Suprapubic skin (tissue), 4 donors: Measurements from ENCODE around the gene ARHGEF11. TPM values are rescaled to one million over a fixed set of nuclear protein-coding genes. Genes with fewer than 3 reads are reported as not detected.
A peak's percentile ranks its signal among the peaks of the same experiment; 100 is the strongest.

Source experiments
- DNase-seq, 2 donors: peaks; one replicate each; pipeline ENCODE4 v3.0.0-alpha.2; 2019; ENCODE audit warnings: low spot score in 2 of 2
- H3K27ac ChIP-seq: fragments of 200-600 bp; sonication (generic); one replicate; pipeline ENCODE4 v1.5.1; 2019
- H3K27me3 ChIP-seq: fragments of 200-600 bp; sonication (generic); one replicate; pipeline ENCODE4 v1.5.1; 2019
- H3K36me3 ChIP-seq: fragments of 200-600 bp; sonication (generic); one replicate; pipeline ENCODE4 v1.5.1; 2019
- H3K4me1 ChIP-seq: fragments of 200-600 bp; sonication (generic); one replicate; pipeline ENCODE4 v1.5.1; 2019
- H3K4me3 ChIP-seq: fragments of 200-600 bp; sonication (generic); one replicate; pipeline ENCODE4 v1.5.1; 2019; ENCODE audit warnings: mild to moderate bottlenecking
- H3K9me3 ChIP-seq: fragments of 200-600 bp; sonication (generic); one replicate; pipeline ENCODE4 v1.5.1; 2019
- EP300 ChIP-seq: sonication (generic); formaldehyde crosslinking; IDR thresholded peaks from one replicate; pipeline ENCODE4 v1.6.1; 2017; ENCODE audit warnings: antibody characterized with exemption
- POLR2A ChIP-seq, 2 donors: fragments of 450-650 bp; IDR thresholded peaks; one replicate each; pipeline ENCODE4 v1.6.1; 2017; ENCODE audit warnings: antibody characterized with exemption in 2 of 2, mild to moderate bottlenecking in 2 of 2, moderate library complexity in 2 of 2
- POLR2AphosphoS5 ChIP-seq, 3 donors: sonication (generic); formaldehyde crosslinking; IDR thresholded peaks; one replicate each; pipeline ENCODE4 v1.6.1; 2017; ENCODE audit warnings: antibody characterized with exemption in 3 of 3
- WGBS: methylation state at CpG from one replicate; pipeline ENCODE4 v1.1.5; 2018; 5-methylcytosine and 5-hydroxymethylcytosine counted together
- total RNA-seq, 4 donors: library from RNA; depleted of rRNA; stranded (reverse); fragments of >200 nt; gene quantifications; one replicate each; pipeline ENCODE4 v1.1.0, GENCODE V29; 2016
- TF ChIP-seq, protein P1 (sequence below), 2 donors: fragments of 200-600 bp in 1 of 2; fragments of 450-650 bp in 1 of 2; sonication (generic) in 1 of 2; IDR thresholded peaks; one replicate each; pipeline ENCODE4 v1.5.1; 2016 to 2019; ENCODE audit warnings: antibody characterized with exemption in 2 of 2, mild to moderate bottlenecking in 1 of 2, moderate library complexity in 1 of 2

The ARHGEF11 gene
- total RNA-seq, 4 donors from 2014 or later = 30.7 to 46.1 (median 40.3) TPM

DNA sequence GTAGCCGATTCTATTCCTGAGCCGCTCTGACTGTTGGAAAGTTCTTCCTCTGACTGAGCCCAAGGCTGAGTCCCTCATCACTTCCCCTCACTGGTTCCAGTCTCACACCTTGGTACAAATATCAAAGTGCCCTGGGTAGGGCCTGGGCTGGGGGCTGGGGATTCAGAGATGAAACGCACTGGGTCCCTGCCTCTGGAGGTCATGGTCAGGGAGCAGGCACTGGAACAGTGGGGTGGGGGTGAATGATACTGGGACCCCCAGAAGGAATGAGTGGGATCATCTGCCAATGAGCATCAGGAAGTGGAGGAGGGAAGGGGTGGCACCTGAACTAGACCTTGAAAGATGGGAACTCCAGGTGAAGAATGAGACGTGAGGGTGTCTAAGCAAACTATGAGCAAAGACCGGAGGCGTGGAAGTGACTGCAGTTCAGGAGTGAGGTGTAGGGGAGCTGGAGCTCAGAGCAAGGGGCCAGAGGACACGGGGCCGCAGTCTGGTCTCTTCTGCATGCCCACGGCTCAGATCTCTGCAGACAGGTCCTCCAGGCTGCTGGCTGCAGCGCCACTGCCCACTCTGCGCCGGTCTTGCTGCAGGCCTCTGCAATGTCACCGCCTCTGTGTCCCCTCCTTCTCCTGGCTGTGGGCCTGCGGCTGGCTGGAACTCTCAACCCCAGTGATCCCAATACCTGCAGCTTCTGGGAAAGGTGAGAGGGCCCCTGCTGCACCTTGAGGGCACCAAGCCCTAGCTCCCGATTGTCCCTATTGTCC is 142.0 kb downstream of the ARHGEF11 start:
- no peaks in the 10 kb centered on the region for H3K36me3 ChIP-seq
- no peaks in the 10 kb centered on the region for H3K9me3 ChIP-seq
- H3K4me3 ChIP-seq = no peak overlapping the region
- WGBS = 74% methylated on average over 15 of the region's 15 CpGs
- no peak overlapping the region for H3K27ac ChIP-seq
- no peak for DNase-seq
- no peak for TF ChIP-seq POLR2A (IDR thresholded peaks at IDR 0.05)
- peaks cover 35% of the 10 kb centered on the region for H3K4me1 ChIP-seq
- H3K27me3 ChIP-seq = peaks cover 21% of the 10 kb centered on the region

DNA sequence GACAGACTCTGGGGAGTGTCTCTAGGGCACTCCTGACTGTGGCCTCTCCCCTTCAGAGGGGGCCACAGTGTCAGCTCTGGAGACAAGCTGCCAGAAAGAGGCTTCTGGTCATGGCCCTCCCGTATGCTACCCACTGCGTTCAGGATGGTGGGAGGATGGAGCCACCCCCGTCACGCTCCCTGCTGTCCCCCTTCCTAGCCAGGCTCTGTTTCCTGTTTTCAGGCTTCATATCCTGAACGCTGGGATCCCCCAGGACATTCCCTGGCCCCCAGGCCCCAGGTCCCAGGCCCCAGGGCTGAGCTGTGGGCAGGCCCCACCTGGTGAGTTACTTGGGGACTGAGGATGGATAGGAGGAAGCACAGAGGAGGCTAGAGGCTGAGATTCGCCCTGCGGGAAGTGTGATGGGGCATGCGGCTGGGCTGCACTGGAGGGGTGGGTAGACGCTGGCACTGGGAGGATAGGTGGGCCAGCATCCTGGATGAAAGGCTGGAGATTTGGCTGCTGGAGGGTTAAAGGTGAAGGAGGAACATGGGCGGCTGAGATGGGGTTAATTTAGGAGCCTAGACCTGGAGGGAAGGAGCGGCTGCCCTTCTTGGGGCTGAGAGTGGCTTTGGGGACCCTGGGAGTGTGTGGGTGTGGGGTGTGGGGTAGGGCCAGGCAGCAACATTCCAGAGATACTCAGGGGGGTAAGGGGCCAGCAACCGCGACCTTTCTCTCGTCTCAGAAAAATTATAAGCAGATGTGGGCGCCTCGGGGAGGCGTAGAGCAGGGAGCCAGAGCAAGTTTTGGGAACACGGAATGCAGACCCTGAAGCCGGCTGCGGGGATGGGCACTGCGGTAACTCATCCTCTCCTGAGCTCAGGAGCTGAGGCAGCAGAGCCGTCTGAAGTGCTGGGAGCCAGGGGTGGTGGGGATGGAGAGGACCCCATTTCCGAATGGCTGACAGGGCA is 143.3 kb downstream of the ARHGEF11 start:
- TF ChIP-seq POLR2AphosphoS5 (IDR thresholded peaks at IDR 0.05) = no peak
- Histone ChIP-seq H3K27me3 (peaks cover 12% of the 10 kb centered on the region), H3K9me3 (no peaks in the 10 kb centered on the region), H3K27ac (no peak overlapping the region), H3K36me3 (no peaks in the 10 kb centered on the region), H3K4me3 (no peak overlapping the region), H3K4me1 (peaks cover 30% of the 10 kb centered on the region)
- DNase-seq = no peak
- WGBS = 72% methylated on average over 20 of the region's 23 CpGs

DNA sequence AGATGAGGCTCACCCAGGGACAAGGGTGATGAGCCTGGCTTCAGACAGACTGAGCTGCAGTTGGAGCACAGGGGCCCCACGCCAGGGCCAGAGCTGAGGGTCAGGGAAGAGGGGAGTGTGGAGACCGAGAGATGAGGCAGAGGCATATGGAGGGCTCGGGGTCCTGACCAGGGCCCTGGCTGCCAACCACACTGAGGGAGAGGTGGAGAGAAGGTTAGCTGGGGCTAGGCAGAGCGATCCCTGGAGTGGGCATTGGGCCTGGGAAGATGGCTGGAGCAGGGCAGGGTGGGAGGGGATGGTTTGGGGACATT is 144.0 kb downstream of the ARHGEF11 start:
- DNase-seq = no peak
- Histone ChIP-seq H3K4me3 (no peak overlapping the region), H3K4me1 (peaks cover 30% of the 10 kb centered on the region), H3K27me3 (peaks cover 11% of the 10 kb centered on the region), H3K9me3 (no peaks in the 10 kb centered on the region), H3K36me3 (no peaks in the 10 kb centered on the region), H3K27ac (peak overlapping the region; percentile 7)
- WGBS = 82% methylated on average over 4 of the region's 4 CpGs
- TF ChIP-seq POLR2A (IDR thresholded peaks at IDR 0.05) = no peak
- TF ChIP-seq EP300 = no peak
- TF ChIP-seq, protein P1, sequence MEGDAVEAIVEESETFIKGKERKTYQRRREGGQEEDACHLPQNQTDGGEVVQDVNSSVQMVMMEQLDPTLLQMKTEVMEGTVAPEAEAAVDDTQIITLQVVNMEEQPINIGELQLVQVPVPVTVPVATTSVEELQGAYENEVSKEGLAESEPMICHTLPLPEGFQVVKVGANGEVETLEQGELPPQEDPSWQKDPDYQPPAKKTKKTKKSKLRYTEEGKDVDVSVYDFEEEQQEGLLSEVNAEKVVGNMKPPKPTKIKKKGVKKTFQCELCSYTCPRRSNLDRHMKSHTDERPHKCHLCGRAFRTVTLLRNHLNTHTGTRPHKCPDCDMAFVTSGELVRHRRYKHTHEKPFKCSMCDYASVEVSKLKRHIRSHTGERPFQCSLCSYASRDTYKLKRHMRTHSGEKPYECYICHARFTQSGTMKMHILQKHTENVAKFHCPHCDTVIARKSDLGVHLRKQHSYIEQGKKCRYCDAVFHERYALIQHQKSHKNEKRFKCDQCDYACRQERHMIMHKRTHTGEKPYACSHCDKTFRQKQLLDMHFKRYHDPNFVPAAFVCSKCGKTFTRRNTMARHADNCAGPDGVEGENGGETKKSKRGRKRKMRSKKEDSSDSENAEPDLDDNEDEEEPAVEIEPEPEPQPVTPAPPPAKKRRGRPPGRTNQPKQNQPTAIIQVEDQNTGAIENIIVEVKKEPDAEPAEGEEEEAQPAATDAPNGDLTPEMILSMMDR (IDR thresholded peaks at IDR 0.05) = no peak
- no peak for TF ChIP-seq POLR2AphosphoS5 (IDR thresholded peaks at IDR 0.05)

DNA sequence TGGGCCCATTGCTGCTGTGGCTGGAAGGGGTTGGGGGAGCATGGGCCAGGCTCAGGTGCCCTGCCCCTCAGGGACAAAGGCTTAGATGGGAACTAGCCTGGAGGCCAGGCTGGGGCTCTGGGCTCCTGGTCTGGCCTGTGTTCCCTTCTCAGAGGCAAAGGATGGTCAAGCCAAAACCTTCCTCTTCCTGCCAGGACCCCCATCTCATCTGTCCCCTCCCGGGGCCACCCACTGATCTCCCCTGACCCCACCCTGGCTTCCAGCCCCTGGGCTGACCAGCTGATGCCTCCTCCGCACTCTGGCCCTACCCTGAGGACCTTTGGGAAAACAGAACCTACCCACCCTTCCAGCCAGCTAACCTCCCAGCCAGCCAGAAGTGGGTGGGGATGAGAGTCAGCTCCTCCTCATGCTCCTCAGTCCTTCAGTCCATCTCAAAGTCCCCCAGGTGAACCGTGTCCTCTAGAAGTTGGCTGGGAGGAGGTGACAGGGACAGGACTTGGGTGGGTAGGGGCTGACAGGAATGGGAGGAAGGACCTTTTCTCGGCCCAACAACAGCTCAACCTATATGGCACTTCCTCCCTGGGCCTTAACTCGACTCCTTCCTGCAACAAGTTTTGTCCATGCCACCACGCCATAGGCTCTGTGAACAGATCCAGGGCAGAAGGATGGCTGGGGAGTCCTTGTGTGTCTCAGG is 144.5 kb downstream of the ARHGEF11 start:
- no peak overlapping the region for H3K4me3 ChIP-seq
- H3K27me3 ChIP-seq = peaks cover 7% of the 10 kb centered on the region
- no peak for DNase-seq
- no peaks in the 10 kb centered on the region for H3K9me3 ChIP-seq
- H3K4me1 ChIP-seq = peaks cover 29% of the 10 kb centered on the region
- TF ChIP-seq POLR2AphosphoS5 (IDR thresholded peaks at IDR 0.05) = no peak
- TF ChIP-seq EP300 = no peak
- TF ChIP-seq, protein P1 (IDR thresholded peaks at IDR 0.05) = no peak
- TF ChIP-seq POLR2A (IDR thresholded peaks at IDR 0.05) = no peak
- H3K36me3 ChIP-seq = no peaks in the 10 kb centered on the region
- WGBS = 65% methylated on average over 6 of the region's 6 CpGs
- H3K27ac ChIP-seq = peak overlapping the region; percentile 7

DNA sequence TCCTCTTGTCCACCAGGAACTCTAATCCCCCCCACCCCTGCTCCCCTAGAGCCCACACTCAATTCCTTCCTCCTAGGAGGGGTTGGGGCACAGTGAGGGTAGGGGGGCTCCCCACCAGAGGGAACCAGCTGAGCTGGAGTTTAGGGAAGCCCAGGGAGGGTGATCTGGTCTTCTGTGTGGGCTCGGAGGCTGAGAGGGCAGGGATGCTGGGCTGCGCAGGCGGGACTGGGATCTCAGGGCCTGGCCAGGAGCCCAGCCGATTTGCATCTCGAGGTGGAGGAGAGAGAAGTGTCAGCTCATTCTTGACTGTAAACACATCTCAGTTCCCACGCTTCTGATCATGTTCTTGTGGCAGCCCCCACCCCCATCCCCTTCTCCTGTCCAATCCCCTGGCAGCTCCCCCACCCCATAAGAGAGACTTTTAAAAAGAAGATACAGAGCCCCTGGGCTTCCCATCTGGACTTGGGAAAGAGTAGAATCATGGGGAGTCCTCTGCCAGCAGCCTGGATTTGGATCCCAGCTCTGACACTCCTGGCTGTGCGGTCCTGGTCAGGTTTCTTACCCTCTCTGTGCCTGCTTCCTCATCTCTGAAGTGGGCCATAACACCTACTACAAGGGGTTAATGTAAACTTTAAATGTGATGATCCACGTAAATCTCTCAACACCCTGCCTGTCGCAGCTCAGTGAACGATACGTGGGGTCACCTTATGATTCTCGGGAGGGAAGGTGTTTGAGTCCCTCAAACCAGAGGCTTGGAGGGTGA is 145.4 kb downstream of the ARHGEF11 start:
- Histone ChIP-seq H3K4me1 (peaks cover 29% of the 10 kb centered on the region), H3K27me3 (peaks cover 7% of the 10 kb centered on the region), H3K27ac (no peak overlapping the region), H3K36me3 (no peaks in the 10 kb centered on the region), H3K9me3 (no peaks in the 10 kb centered on the region), H3K4me3 (no peak overlapping the region)
- TF ChIP-seq, protein P1 (IDR thresholded peaks at IDR 0.05) = no peak
- TF ChIP-seq POLR2AphosphoS5 (IDR thresholded peaks at IDR 0.05) = no peak
- no peak for TF ChIP-seq POLR2A (IDR thresholded peaks at IDR 0.05)
- TF ChIP-seq EP300 = no peak
- WGBS = 72% methylated on average over 7 of the region's 12 CpGs
- DNase-seq = no peak
